ENCODE data around the gene LAYN.

GRCh38 chr11:111521135-111521534 lies 19.4 kb upstream of the LAYN start:
- TF ChIP-seq POLR2AphosphoS5 (IDR thresholded peaks at IDR 0.05; ENCODE audit: control insufficient read depth, insufficient read depth, low read depth, low read length) (no peak), ZNF232 (CRISPR knock-in tag; IDR thresholded peaks at IDR 0.05) (no peak), SP1 (CRISPR knock-in tag; IDR thresholded peaks at IDR 0.05) (no peak), MTA3 (IDR thresholded peaks at IDR 0.05; ENCODE audit: borderline replicate concordance) (no peak), SNAPC5 (CRISPR knock-in tag; IDR thresholded peaks at IDR 0.05) (no peak), SRSF1 (IDR thresholded peaks at IDR 0.05; ENCODE audit: low read depth, low read length) (no peak), POLR2A (conservative IDR thresholded peaks at IDR 0.05) (no peak), ZNF518B (CRISPR knock-in tag; IDR thresholded peaks at IDR 0.05) (no peak)

Data from K562 (cell line).